GM18909 (cell line): ENCODE data around the gene GM2A.
"Not testable (repeated sequence)": the region's sequence is repeated elsewhere in the genome, so short reads cannot be mapped to it uniquely, and the experiment has no call there.

Experiments used
- ATAC-seq: cut with Tn5 transposase; IDR thresholded peaks from one replicate; pipeline ENCODE4 v1.9.1; 2021; ENCODE audit warnings: mild to moderate bottlenecking; ENCODE audit not compliant: unreplicated experiment, poor library complexity

Gene GM2A

DNA sequence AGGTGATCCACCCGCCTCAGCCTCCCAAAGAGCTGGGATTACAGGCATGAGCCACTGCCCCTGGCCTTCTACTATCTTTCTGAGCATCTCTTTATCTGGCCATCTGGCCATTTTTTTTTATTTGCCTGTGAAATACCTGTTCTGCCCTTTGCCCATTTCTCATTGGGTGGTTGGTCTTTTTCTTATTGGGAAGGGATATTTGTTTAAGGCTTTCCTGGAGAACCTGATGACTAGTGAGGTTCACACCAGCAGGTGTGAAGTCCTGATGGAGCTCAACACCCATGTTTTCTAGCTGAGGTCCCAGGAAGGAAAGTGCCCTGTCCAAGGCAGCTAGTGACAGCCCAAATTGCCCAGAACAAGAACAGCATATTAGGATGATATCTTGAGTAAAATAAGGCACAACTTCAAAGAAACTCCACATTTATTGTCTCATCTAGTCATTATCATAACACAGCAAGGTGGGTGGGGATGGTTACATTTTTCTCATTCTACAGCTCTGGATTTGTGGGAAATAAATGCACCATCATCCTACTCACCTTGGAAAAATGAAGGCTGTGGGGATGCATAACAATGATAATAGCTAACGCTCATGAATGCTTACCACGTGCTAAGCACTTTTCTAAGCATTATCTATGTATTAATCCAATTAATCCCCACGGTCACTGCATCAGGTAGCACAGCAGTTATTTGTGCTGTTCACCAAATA lies 30.3 kb downstream of the GM2A start:
- no peak for ATAC-seq

DNA sequence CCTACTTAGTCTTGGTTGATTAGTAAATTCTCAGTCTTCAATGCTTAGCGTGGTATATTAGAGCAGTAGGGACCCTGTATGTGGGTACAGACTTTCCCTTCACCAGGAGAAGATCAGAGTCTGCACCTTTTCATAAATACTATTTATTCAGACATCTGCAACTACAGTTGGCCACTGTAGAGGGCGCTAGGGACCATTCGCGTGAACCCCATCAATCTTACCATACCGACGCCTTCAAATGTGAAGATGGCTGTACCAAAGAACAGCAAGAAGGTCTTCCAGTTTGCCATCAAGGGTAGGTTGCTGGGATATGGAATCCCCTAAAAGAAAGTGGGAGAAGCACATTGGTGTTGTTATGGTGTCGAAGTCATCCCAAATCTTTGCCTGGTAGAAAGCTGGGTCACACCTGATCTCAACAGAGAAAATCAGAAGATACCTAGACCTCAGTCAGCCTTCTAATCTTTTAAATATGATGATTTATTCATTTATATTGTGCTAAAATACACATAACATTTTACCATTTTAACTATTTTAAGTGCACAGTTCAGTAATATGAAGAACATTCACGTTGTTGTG lies 31.5 kb downstream of the GM2A start:
- no peak for ATAC-seq

DNA sequence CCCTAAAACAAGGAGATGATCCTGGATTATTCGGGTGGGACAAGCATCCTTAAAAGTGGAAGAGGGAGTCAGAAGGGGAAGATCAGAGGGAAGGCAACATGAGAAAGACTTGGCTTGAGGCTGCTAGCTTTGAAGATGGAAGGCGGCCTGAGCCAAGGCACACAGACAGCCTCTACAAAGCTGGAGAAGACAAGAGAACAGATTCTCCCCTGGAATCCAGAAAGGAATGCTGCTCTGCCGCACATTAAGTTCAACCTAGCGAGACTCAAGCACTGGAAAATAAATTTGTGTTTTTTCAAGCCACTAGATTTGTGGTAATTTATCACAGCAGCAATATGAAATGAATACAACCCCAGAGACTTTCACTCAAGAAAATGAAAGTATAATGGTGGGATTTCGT lies 32.7 kb downstream of the GM2A start:
- no peak for ATAC-seq

DNA sequence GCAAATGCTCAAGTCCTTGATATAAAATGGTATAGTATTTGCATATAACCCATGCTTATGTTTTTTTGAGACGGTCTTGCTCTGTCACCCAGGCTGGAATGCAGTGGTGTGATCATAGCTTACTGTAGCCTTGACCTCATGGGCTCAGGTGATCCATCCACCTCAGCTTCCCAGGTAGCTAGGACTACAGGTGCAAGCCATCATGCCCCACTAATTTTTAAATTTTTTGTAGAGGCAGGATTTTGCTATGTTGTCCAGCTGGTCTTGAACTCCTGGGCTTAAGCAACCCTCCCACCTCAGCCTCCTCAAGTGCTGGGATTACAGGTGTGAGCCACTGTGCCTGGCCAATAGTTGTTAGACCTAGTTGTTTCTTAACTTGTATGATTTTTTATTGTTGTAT lies 33.3 kb downstream of the GM2A start:
- no peak for ATAC-seq

DNA sequence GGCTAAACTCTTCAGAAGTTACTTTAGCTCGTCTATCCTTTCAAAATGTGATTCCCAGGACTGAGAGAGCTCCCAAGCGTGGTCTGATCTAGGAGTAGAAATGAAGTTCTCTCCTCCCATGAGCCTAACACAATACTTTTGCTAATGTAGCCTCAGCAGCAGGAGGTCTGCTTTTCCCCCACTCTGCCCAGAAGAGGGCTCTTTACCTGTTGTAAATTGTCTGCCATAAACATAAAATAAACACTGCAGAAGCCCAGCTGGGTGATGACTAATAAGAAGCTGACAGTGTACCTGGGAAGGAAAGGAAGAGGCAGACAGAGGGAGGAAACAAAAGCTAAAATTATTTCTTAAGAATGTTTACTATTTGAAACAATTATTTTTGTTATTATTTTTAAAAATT lies 35.2 kb downstream of the GM2A start:
- no peak for ATAC-seq

DNA sequence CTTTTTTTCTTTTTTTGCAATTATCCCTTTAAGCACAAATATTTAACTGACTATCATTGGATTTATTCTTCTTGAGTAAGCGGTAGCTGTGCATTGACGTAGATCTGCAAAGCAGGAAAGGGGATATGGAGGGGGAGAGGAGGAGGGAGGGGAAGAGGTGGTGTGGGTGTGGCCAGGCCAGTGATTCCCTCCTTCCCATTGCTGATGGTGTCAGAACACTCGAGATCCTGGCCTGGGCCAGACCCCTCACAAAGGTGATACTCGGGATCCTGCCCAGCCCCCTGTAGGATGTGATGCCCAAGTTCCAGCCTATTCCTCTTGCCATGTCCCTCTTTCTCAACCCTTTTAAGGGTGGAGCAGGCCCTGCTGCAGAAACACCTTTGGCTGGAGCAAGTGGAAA lies 40.6 kb downstream of the GM2A start:
- no peak for ATAC-seq

DNA sequence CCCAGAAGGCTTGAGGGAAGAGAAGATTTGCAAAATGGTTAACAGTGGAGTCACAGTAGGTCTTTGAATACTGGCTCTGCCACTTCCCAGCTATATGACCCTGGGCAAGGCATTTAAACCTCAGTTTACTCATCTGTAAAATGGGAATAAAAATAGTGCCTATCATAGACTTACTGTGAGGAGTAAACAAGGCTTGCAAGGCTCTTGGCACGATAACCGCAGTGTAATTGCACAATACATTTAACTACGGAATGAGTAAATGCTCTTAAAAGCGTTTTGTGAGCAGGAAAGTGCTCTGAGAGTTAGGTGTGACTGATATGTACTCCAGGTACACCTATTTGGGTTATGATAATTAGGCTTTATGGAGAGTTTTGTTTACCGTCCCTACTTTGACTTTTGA lies 42.2 kb downstream of the GM2A start:
- no peak for ATAC-seq

DNA sequence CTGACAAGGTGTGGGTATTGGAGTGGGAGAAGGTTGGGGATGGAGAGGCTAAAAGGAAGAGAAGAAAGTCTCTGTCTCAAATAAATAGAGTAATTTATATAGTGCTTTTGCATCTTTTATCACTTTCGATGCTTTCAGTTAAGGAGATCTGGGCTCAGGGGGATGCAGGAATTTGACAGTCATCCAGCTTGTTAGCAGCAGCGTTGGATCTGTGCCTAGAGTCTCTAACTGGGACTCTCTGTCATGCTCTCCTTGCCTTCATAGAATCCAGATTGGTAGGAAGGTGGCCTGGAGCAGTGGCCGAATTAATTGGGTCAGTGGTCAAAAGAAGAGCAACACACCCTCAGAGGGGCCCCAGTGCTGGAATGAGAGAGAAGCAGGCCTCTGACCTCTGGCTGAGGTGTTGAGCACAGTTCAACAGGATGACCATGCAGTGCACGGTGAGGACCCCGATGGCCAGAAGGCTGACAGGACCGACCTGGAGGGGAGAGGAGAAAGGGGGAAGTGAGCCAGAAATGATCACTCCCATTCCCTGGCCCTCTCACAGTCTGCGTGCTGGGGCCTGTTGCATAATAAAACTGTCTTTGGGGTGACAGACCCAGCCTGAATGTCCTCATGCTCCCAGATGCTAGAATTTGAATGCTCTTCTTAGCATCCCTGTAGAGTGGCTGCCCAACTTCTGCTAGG lies 42.9 kb downstream of the GM2A start:
- ATAC-seq = no peak

DNA sequence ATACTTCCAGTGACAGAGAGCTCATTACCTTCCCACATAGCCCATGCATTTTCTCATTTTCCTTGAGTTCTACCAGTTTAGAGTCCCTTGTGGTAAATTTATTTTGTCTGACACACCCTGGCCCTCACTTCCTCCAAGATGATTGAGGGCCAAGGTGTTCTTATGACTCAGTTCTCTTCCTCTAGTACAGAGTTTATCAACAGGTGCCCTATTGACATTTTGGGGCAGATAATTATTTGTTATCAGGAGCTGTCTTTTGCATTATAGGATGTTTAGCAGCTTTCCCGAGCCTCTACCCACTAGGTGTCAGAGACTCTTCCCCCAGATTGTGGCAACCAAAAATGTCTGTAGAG lies 43.5 kb downstream of the GM2A start:
- no peak for ATAC-seq

DNA sequence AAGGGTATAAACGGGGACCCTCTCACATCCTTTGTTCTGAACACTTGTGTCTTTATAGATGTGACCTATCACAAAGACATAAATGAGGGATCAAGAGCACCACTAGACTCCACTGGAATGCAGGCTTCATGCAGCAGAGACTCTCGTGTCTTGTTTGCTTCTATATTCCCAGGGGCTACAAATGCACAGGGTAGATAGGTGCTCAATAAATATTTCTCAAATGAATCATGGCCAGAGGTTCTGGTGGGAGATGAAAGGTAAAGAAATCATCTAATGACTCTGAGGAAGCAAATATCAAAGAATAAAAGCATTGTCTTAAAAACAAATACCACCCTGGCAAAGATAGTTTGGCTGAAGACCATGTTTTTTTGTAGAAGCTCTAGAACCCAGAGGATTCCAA lies 44.0 kb downstream of the GM2A start:
- ATAC-seq = no peak

DNA sequence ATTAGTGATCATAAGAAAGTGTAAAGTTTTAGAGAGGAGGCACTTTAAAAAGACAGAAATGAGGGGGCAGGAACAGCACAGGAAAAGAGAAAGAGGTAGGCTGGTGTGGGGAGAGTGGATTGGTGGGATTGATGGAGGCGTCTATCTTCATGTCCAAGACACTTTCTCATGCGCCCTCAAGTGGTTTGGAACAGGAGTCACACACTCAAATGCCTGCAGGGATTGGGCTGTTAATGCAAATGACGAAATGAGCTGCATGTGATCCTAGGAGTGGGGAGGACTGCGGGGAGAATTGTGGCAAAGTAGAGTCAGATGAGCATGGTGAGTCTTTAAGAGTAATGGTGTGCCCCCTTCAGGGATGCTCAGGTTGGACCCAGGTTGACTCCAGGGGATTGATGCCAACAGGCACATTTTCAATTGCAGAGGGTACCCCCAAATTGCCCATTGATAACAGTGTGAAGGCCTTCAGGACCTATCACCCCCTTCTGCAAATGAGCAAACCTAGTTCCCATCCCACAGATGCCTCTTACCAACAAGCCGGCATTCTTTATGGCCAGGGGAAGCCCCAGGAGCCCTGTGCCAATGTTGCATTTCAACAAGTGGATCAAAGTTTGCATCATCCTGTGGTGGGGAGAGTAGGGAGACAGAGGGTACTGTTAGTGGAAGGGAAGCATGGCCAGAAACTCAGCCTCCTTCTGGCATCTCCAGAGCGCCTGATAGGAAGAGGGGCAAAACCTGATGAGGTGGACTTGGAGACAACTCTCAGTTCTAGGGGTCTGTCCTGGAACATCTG lies 45.3 kb downstream of the GM2A start:
- ATAC-seq = no peak

DNA sequence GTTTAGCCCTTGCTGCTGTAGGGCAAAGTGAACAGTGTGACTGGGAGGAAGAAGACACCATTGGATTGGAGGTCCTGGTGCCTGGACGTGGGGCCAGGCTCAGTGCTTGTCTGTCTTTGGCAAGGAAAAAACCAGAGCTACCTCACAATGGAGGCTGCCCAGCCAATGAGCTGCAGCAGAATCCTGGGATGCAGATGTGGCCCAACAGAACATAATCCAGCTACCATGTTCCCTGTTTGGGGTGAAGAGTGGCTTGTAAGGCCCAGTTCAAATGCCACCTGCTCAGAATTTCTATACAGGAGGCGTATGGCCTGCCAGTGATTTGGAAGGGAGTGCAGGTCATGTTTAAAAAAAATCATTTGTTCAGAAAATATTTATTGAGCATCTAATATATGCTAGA lies 50.7 kb downstream of the GM2A start, which contains the start of gene SLC36A3:
Gene SLC36A3 (minus strand): TSS at position 101 of the 400 bp plus-strand sequence. CDS start 412 bp downstream, outside the sequence.
- ATAC-seq = no peak

DNA sequence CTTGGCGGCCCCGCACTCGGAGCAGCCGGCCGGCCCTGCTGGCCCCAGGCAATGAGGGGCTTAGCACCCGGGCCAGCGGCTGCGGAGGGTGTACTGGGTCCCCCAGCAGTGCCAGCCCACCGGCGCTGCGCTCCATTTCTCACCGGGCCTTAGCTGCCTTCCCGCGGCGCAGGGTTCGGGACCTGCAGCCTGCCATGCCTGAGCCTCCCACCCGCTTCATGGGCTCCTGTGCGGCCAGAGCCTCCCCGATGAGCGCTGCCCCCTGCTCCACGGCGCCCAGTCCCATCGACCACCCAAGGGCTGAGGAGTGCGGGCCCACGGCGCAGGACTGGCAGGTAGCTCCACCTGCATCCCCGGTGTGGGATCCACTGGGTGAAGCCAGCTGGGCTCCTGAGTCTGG lies 56.3 kb downstream of the GM2A start:
- not testable (repeated sequence) for ATAC-seq

DNA sequence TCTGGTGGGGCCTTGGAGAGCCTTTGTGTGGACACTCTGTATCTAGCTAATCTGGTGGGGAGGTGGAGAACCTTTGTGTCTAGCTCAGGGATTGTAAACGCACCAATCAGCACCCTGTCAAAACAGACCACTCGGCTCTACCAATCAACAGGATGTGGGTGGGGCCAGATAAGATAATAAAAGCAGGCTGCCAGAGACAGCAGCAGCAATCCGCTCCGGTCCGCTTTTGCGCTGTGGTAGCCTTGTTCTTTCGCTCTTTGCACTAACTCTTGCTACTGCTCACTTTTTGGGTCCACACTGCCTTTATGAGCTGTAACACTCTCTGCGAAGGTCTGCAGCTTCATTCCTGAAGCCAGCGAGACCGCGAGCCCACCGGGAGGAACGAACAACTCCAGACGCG lies 56.8 kb downstream of the GM2A start:
- ATAC-seq = not testable (repeated sequence)

DNA sequence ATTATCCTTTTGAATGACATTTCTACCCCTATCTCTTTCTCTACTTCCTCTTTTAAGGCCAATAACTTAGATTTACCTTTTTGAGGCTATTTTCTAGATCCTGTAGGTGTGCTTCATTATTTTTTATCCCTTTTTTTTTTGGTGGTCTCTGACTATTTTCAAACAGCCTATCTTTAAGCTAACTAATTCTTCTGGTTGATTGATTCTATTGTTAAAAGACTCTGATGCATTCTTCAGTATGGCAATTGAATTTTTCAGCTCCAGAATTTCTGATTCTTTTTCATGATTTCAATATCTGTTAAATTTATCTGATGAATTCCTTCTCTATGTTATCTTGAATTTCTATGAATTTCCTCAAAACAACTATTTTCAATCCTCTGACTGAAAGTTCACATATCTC lies 57.9 kb downstream of the GM2A start:
- no peak for ATAC-seq

DNA sequence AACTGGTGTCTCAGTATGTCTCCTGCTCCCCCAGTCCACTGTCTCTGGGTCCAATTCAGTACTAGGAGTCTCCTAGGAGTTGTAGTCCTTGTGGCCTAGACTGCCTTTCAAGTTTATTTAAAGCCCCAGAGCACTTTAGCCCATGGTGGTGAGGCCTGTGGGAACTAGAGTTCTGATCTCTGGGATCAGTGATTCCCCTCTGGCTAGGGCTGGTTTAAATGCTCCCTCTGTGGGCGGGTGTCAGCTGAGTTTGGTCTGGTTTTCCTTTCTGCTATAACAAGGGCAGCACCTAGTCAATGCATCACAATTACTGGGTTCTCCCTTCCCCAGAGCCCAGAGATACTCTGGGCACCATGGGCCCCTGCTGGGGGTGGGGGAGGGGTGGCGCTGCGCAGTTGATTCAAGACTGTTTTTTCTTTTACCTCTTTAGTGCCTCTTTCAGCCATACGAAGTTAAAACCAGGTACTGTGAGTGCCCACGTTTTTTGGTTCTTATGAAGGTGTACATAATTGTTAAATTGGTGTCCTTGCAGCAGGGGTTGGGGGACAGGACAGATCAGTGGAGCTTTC lies 59.9 kb downstream of the GM2A start:
- ATAC-seq = no peak

DNA sequence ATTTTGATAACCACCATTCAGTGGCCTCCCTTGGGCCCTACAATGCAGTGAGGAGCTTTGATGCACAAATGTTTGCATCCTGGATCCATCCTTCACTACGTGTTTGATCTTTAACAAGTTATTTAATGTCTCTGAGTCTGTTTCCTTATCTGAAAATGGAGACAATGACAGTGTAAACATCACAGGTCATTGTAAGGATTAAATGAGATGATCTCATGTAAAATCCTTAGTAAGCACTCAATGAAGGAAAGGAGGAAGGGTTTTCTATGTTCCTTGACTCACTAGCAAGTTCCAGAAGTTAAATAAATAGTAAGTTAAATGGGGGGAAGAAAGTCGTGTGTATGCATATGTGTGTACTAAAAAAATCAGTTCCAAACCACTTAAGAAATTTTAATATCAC lies 60.4 kb downstream of the GM2A start:
- no peak for ATAC-seq

DNA sequence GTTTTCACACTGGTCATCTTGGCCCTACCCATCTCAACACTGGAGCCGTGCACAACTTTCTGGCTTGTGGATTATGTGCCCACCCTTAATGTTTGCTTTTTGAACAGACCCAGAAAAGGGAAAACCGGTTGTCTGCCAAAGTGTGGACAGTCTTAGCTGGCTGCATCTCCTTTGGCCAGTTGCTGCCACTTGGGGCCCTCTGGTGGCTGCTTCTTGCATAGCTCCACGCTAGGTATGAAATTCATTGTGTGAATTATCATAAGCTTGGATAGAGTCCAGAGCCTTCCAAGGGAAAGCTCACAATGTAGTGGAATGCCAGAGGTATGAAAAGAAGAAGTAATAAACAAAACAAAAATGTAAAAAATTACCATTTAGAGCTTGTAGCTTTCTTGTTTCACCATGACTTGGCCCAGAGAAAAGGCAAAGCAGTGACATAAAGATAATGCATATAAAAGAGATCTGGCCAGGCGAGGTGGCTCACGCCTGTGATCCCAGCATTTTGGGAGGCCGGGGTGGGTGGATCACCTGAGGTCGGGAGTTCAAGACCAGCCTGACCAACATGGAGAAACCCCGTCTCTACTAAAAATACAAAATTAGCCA lies 63.1 kb downstream of the GM2A start:
- ATAC-seq = peak; percentile 75

DNA sequence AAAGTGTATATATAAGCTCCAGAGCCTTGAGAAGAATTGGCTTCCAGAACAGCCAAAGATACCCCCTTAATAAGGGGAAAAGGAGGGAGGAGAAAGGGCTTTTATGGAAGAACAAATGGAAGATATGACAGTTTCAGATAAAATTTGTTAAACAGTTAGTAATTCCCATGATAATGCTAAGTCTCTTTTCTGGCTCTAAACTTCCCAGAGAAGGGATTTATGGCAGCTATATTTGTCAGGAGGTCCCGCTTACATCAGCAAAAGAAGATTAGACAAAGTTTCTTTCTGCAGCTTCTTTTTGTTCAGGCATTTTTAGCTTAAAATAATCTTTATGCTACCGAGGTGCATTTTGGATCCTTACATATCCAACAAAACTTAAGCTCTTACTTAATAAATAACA lies 64.9 kb downstream of the GM2A start:
- ATAC-seq = no peak
